Transverse colon (tissue), 4 donors: Measurements from ENCODE around the gene LURAP1L.

Experiments used
- CTCF ChIP-seq, 5 experiments: fragments of 200-600 bp in 3 of 5; fragments of 450-650 bp in 2 of 5; sonication (generic) in 3 of 5; IDR thresholded peaks; 1 replicate in 2 of 5; 2 replicates in 3 of 5; pipeline ENCODE4 v1.5.1; 2016 to 2017; ENCODE audit warnings: antibody characterized with exemption in 5 of 5, inconsistent platforms in 3 of 5, mild to moderate bottlenecking in 2 of 5, moderate library complexity in 1 of 5
- POLR2A ChIP-seq: fragments of 450-650 bp; IDR thresholded peaks from one replicate; pipeline ENCODE4 v1.6.1; 2016; ENCODE audit warnings: antibody characterized with exemption, mild to moderate bottlenecking, moderate library complexity
- POLR2AphosphoS5 ChIP-seq, 3 donors: sonication (generic); formaldehyde crosslinking; IDR thresholded peaks; one replicate each; pipeline ENCODE4 v1.6.1; 2016; ENCODE audit warnings: antibody characterized with exemption in 3 of 3

GRCh38 chr9:12822111-12822510, 47.3 kb downstream of the LURAP1L start:
- TF ChIP-seq POLR2AphosphoS5 (IDR thresholded peaks at IDR 0.05) (no peak), CTCF (IDR thresholded peaks at IDR 0.05) (no peak), POLR2A (no peak)
